Activated CD4-positive, alpha-beta T cell treated with anti-CD3 and anti-CD28 coated beads, Interleukin-2, Interleukin-4, amounts not matched to agents 100 ng/mL and 50 ng/mL, durations not matched to agents 16 hours and 8 hours (primary cell): ENCODE results near the gene RENBP.
A peak's percentile ranks its signal among the peaks of the same experiment; 100 is the strongest.
"Not testable (repeated sequence)": the region's sequence is repeated elsewhere in the genome, so short reads cannot be mapped to it uniquely, and the experiment has no call there.

Source experiments
- DNase-seq: peaks from one replicate; pipeline ENCODE4 v3.0.0-alpha.2; 2020; ENCODE audit warnings: low spot score

RENBP gene

GRCh38 chrX:153944140-153944799 is at the start of gene RENBP:
RENBP (minus strand) TSS chrX:153944643; CDS start chrX:153944610, 33 bp downstream.
- peak; percentile 35 for DNase-seq

- no peak for DNase-seq
Observed at GRCh38 chrX:153993978-153994377, 49.5 kb upstream of the RENBP start.

GRCh38 chrX:153993079-153993478 is 48.6 kb upstream of the RENBP start:
- DNase-seq = no peak

GRCh38 chrX:153992180-153992579 is 47.7 kb upstream of the RENBP start:
- no peak for DNase-seq

GRCh38 chrX:153991013-153991580 is 46.7 kb upstream of the RENBP start:
- no peak for DNase-seq

GRCh38 chrX:153989973-153990655 is 45.7 kb upstream of the RENBP start:
- DNase-seq = no peak

GRCh38 chrX:153988493-153988892 is 44.0 kb upstream of the RENBP start:
- DNase-seq = no peak

- DNase-seq = peak; percentile 45
Observed at GRCh38 chrX:153984351-153985178, 40.1 kb upstream of the RENBP start.

GRCh38 chrX:153983321-153983801 is 38.9 kb upstream of the RENBP start:
- no peak for DNase-seq

GRCh38 chrX:153981771-153982533 is 37.5 kb upstream of the RENBP start:
- DNase-seq = peak; percentile 88

- no peak for DNase-seq
Observed at GRCh38 chrX:153981231-153981630, 36.8 kb upstream of the RENBP start.

- DNase-seq = not testable (repeated sequence)
Observed at GRCh38 chrX:153980394-153980793, 36.0 kb upstream of the RENBP start.

- no peak for DNase-seq
Observed at GRCh38 chrX:153974726-153975286, 30.4 kb upstream of the RENBP start.

- DNase-seq = no peak
Observed at GRCh38 chrX:153974003-153974725, 29.7 kb upstream of the RENBP start.

GRCh38 chrX:153973127-153974002 is 28.9 kb upstream of the RENBP start:
- DNase-seq = no peak

- peak; percentile 95 for DNase-seq
Observed at GRCh38 chrX:153972368-153973126, 28.1 kb upstream of the RENBP start, which contains the start of gene TMEM187. TMEM187 (plus strand) TSS chrX:153972754; CDS start chrX:153982063, 9,309 bp downstream.

- peak; percentile 95 for DNase-seq
Observed at GRCh38 chrX:153971450-153972367, 27.3 kb upstream of the RENBP start, which contains the start of gene HCFC1. HCFC1 (minus strand) TSS chrX:153971818; CDS start chrX:153970840, 978 bp downstream.
